Measurements from ENCODE around the gene UGT1A1. TPM values are rescaled to one million over a fixed set of nuclear protein-coding genes. Genes with fewer than 3 reads are reported as not detected.
A peak's percentile ranks its signal among the peaks of the same experiment; 100 is the strongest.
"Not testable (repeated sequence)": the region's sequence is repeated elsewhere in the genome, so short reads cannot be mapped to it uniquely, and the experiment has no call there.

Gene UGT1A1
- polyA plus RNA-seq (2013, experiment 1 of 2; ENCODE audit: insufficient read length), result 0.05 TPM
- 0.05 TPM for polyA plus RNA-seq (2013, experiment 2 of 2; ENCODE audit: insufficient read length)

DNA sequence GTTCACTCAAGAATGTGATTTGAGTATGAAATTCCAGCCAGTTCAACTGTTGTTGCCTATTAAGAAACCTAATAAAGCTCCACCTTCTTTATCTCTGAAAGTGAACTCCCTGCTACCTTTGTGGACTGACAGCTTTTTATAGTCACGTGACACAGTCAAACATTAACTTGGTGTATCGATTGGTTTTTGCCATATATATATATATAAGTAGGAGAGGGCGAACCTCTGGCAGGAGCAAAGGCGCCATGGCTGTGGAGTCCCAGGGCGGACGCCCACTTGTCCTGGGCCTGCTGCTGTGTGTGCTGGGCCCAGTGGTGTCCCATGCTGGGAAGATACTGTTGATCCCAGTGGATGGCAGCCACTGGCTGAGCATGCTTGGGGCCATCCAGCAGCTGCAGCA, at the start of gene UGT1A1:
UGT1A1 (plus strand) TSS at position 228 of the 400 bp plus-strand sequence; CDS start at position 246, 18 bp downstream.
- DNase-seq, result no peak

DNA sequence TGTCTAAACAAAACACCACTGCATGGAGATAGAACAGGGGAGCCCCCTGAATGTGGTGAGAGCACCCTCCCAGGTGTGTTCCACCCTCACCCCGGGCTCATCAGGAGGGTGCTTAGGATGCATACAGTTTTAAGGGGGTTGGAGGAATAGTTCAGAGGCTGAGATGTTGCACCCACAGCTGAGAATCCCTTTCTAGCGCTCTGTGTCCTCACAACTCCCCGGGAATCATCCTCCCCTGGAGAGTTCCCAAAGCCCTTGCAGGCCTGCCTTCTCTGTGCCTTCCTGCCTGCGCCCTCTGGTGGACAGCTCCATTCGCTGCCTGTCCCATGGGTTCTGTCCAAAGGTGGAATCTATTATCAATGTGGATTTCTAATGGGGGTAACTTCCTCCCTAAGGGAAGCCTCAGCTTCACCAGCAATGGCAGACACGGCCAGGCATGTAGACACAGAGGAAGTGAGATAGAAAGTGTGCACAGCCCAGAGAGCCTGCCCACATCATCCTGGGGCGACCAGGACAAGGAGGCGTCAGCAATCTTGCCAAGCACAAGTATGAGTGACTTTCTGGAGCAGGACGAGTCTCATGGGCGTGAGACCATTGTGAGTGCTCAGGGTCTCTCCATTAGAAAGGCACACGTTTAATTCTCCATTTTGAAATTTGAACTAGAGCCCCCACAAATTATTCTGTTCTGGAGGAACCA, 48.6 kb upstream of the UGT1A1 start:
- peak; percentile 73 for DNase-seq

DNA sequence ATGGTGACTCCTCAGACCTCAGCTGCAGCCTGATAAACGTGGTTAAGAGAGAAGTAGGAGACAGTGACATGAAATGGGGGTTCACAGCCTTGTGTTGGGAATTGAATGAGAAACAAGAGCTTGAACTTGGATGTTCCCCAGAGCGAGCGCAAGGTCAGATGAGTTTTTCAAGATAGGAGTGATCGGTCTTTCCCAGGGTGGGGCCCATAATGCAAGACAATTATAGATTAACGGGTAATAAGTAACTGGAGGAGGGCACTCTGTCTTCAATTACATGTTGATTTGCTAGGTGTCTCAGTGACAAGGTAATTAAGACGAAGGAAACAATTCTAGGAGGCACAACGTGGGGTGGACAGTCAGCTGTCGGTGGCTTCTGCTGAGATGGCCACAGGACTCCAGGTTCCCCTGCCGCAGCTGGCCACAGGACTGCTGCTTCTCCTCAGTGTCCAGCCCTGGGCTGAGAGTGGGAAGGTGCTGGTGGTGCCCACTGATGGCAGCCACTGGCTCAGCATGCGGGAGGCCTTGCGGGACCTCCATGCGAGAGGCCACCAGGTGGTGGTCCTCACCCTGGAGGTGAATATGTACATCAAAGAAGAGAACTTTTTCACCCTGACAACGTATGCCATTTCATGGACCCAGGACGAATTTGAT, 47.3 kb upstream of the UGT1A1 start, which contains the start of gene UGT1A5:
UGT1A5 (plus strand) TSS at position 297 of the 651 bp plus-strand sequence; CDS start at position 382, 85 bp downstream.
- no peak for DNase-seq

DNA sequence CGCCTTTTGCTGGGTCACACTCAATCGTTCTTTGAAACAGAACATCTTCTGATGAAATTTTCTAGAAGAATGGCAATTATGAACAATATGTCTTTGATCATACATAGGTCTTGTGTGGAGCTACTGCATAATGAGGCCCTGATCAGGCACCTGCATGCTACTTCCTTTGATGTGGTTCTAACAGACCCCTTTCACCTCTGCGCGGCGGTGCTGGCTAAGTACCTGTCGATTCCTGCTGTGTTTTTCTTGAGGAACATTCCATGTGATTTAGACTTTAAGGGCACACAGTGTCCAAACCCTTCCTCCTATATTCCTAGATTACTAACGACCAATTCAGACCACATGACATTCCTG, 46.8 kb upstream of the UGT1A1 start:
- no peak for DNase-seq

DNA sequence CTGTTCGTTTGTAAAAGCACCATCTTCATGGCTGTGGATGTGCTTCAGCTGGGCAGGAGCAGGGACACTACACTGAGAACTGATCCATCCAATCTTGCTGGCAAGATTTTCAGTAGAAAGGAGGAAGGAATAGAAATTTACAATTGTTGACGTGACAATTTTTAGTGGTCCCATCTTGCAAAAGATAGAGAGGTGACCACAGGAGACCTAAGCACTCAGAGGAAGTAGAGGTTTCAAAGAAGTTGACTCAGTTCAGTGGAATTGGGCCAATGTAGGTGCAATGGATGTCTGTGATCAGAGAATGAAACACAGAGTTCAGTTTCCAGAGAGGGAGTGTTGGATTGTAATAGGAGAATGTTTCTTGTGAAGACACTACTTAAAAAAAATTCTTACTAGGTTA, 45.9 kb upstream of the UGT1A1 start:
- no peak for DNase-seq

DNA sequence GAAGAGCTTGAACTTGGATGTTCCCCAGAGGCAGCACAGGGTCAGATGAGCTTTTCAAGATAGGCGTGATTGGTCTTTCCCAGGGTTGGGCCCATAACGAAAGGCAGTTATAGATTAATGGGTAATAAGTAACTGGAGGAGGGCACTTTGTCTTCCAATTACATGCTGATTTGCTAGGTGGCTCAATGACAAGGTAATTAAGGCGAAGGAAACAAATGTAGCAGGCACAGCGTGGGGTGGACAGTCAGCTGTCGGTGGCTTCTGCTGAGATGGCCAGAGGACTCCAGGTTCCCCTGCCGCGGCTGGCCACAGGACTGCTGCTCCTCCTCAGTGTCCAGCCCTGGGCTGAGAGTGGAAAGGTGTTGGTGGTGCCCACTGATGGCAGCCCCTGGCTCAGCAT, 41.5 kb upstream of the UGT1A1 start, which contains the start of gene UGT1A4:
UGT1A4 (plus strand) TSS at position 185 of the 400 bp plus-strand sequence; CDS start at position 270, 85 bp downstream.
- DNase-seq, result no peak

DNA sequence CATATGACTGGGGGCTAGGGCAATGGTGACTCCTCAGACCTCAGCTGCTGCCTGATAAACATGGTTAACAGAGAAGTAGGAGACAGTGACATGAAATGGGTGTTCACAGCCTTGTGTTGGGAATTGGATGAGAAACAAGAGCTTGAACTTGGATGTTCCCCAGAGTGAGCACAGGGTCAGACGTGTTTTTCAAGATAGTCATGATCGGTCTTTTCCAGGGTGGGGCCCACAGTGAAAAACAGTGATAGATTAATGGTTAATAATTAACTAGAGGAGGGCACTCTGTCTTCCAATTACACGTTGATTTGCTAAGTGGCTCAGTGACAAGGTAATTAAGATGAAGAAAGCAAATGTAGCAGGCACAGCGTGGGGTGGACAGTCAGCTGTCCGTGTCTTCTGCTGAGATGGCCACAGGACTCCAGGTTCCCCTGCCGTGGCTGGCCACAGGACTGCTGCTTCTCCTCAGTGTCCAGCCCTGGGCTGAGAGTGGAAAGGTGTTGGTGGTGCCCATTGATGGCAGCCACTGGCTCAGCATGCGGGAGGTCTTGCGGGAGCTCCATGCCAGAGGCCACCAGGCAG, 31.3 kb upstream of the UGT1A1 start, which contains the start of gene UGT1A3:
UGT1A3 (plus strand) TSS at position 320 of the 579 bp plus-strand sequence; CDS start at position 405, 85 bp downstream.
- no peak for DNase-seq

DNA sequence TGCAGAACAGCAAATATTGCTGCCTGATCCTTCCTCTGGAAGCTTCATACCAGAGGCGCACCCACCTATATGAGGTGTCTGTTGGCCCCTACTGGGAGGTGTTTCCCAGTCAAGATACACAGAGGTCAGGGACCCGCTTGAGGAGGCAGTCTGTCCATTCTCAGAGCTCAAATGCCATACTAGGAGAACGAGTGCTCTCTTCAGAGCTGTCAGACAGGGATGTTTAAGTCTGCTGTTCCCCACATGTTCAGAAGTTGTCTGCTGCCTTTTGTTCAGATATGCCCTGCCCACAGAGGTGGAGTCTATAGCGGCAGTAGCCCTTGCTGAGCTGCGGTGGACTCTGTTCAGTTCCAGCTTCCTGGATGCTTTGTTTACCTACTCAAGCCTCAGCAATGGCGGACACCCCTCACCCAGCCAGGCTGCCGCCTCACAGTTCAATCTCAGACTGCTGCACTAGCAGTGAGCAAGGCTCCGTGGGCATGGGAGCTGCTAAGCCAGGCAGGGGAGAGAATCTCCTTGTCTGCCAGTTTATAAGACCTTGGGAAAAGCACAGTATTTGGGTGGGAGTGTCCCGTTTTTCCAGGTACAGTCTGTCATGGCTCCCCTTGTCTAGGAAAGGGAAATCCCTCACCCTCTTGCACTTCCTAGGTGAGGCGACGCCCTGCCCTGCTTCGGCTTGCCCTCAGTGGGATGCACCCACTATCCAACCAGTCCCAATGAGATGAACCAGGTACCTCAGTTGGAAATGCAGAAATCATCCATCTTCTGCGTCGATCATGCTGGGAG, 23.0 kb upstream of the UGT1A1 start:
- not testable (repeated sequence) for DNase-seq

DNA sequence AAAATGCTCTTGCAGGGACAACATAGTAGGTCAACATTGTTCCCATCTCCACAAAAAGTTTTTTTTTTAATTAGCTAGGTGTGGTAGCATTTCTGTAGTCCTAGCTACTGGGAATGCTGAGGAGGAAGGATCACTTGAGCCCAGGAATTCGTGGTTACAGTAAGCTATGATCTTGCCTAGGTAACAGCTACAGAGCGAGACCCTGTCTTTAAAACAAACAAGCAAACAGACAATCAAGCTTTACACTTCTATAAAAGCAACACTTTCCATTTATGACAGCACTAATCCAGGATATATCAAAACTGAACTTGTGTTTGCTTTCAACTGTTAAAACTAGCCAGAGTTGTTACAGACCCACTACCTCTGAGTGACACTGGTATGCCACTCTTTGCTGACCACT, 19.2 kb upstream of the UGT1A1 start:
- no peak for DNase-seq

DNA sequence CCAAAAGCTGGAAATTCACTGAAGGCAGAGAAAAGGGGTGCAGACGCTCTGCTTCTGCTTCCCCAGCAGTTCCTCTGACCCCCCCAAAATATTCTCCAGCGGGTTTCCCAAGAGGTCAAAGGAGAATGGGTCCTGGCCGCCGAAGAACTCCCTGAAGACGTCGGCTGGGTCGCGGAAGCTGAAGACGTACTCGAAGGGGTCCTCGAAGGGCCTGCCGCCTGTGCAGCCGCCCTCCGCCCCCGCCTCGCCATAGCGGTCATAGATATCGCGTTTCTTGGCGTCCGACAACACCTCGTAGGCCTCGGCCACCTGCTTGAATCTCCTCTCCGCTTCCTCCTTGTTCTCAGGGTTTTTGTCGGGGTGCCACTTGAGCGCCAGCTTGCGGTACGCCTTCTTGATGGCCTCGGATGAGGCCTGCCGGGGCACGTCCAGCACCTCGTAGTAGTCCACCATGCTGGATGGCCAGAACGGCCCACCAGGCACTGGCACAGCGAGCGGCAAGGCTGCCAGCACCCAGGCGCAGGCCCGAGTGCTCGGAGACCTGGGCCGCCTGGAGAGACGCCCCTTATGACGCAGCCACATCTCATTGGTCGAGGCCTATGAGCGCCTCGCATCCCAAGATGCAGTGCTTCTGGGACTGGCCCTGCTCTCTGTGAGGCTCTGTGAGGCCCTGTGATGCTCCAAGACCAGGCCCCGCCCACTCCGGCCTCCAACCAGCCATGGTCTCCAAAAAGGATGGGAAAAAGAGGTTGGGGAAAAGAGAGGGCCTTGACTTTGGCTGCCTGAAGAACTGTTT, 16.4 kb upstream of the UGT1A1 start:
- DNase-seq, result no peak

DNA sequence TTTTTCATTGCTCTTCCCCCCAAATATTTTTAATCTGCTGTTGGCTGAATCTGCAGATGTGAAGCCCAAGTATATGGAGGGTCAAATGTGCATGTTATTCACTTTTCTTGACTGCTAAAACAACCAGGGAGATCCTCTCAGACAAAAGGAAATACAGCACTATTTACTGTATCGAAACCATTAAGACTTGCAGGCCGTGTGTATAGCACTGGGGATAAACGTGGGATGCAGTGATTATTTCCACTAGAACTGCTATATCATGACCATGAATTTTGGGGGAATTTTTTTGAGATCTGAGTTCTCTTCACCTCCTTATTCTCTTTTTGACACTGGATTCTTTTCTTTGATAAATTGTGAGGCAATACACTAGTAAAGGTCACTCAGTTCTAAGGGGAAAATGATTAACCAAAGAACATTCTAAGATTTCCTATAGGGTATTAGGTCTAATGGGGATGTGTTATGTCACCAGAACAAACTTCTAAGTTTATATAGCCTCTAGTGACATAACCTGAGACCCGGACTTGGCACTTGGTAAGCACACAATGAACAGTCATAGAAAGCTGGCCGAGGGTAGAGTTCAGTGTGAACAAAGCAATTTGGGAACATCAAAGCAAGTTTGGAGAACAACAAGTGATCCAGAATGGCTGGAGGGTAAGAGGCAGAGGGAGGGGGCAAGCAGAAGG, 14.9 kb upstream of the UGT1A1 start:
- no peak for DNase-seq

DNA sequence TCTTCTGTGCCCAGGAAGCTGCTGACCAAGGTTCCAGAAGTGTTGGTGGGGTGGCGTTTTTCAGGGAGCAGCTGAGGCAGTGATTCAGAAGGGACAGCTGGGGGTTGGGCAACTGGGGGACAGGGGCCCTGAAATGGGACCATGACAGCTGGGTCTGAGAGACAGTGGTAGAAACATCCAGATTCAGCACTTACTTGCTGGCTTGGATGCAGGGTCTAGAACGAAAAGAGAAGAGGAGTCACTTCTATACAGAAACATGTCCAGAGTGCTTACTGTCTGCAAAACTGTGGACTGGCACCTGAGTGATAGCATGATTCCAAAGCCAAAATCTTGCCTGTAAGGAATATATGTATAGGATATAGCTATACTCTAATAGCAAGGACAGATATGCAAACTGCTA, 14.2 kb upstream of the UGT1A1 start:
- not testable (repeated sequence) for DNase-seq

DNA sequence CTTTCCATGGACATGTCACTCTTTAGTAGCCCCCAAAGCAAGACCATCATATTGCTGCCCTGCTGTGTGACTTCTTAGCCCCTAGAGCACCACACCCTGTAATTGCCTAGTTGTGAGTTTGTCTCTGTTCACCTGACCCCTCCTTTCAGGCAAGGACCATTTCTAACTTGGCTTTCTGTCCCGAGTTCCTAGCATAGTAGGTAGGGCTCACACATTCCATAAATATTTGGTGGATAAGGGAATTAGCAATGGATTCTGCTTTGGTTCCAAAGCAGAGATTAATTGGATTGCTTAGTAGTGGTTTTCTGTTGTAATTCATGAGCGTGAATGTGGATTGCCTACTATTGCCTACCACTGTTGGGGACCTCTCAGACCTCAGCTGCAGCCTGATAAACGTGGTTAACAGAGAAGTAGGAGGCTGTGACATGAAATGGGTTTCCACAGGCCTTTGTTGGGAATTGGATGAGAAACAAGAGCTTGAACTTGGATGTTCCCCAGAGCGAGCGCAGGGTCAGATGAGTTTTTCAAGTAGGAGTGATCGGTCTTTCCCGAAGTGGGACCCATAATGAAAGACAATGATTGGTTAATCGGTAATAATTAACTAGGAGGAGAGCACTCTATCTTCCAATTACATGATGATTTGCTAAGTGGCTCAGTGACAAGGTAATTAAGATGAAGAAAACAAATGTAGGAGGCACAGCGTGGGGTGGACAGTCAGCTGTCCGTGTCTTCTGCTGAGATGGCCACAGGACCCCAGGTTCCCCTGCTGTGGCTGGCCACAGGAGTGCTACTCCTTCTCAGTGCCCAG, 13.4 kb upstream of the UGT1A1 start:
- no peak for DNase-seq

DNA sequence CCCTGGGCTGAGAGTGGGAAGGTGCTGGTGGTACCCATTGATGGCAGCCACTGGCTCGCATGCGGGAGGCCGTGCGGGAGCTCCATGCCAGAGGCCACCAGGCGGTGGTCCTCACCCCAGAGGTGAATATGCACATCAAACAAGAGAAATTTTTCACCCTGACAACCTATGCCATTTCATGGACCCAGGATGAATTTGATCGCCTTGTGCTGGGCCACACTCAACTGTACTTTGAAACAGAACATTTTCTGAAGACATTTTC, 12.9 kb upstream of the UGT1A1 start:
- DNase-seq, result no peak

DNA sequence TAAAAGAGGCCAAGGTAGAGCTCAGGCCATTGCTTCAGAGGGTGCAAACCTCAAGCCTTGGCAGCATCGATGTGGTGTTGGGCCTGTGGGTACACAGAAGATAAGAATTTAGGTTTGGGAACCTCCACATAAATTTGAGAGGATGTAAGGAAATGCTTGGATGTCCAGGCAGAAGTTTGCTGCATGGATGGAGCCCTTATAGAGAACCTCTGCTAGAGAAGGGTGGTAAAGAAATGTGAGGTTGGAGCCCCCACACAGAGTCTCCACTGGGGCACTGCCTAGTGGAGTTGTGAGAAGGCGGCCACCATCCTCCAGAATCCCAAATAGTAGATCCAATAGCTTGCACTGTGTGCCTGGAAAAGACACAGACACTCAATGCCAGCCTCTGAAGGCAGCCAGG, 9.4 kb upstream of the UGT1A1 start:
- DNase-seq, result not testable (repeated sequence)

DNA sequence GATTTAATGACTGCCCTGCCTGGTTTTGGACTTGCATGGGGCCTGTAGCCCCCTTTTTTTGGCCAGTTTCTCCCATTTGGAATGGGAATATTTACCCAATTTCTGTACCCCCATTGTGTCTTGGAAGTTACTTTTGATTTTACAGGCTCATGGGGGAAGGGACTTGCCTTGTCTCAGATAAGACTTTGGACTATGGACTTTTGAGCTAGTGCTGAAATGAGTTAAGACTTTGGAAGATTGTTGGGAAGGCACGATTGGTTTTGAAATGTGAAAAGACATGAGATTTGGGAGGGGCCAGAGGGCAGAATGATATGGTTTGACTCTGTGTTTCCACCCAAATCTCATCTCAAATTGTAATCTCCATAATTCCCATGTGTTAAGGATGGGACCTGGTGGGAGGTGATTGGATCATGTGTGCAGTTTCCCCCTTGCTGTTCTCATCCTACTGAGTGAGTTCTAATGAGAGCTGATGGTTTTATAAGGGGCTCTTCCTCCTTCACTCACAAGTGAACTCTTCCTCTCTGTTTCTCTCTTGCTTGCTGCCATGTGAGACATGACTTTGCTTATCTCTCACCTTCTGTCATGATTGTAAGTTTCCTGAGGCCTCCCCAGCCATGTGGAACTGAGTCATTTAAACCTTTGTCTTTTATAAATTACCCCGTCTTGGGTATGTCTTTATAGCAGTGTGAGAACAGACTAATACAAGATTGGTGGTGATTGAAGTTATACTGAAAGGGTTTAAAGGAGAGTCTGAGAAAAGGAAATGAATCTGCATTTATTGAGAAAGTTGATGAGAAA, 8.7 kb upstream of the UGT1A1 start:
- DNase-seq, result not testable (repeated sequence)

DNA sequence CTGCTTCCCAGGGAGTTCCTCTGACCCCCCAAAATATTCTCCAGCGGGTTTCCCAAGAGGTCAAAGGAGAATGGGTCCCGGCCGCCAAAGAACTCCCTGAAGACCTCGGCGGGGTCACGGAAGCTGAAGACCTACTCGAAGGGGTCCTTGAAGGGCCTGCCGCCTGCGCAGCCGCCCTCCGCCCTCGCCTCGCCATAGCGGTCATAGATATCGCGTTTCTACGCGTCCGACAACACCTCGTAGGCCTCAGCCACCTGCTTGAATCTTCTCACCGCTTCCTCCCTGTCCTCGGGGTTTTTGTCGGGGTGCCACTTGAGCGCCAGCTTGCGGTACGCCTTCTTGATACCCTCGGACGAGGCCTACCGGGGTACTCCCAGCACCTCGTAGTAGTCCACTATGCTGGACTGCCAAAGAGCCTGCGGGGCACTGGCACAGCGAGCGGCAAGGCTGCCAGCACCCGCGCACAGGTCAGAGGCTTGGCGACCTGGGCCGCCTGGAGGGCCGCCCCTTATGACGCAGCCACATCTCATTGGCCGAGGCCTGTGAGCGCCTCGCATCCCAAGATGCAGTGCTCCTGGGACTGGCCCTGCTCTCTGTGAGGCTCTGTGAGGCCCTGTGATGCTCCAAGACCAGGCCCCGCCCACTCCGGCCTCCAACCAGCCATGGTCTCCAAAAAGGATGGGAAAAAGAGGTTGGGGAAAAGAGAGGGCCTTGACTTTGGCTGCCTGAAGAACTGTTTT, 5.0 kb upstream of the UGT1A1 start:
- no peak for DNase-seq

DNA sequence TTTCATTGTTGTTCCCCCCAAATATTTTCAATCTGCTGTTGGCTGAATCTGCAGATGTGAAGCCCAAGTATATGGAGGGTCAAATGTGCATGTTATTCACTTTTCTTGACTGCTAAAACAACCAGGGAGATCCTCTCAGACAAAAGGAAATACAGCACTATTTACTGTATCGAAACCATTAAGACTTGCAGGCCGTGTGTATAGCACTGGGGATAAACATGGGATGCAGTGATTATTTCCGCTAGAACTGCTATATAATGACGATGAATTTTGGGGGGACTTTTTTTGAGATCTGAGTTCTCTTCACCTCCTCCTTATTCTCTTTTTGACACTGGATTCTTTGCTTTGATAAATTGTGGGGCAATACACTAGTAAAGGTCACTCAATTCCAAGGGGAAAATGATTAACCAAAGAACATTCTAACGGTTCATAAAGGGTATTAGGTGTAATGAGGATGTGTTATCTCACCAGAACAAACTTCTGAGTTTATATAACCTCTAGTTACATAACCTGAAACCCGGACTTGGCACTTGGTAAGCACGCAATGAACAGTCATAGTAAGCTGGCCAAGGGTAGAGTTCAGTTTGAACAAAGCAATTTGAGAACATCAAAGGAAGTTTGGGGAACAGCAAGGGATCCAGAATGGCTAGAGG, 3.5 kb upstream of the UGT1A1 start:
- DNase-seq, result no peak
